HG03175 (cell line): ENCODE results near the gene CMC1.
"Not testable (repeated sequence)": the region's sequence is repeated elsewhere in the genome, so short reads cannot be mapped to it uniquely, and the experiment has no call there.

Experiments
- ATAC-seq: cut with Tn5 transposase; IDR thresholded peaks from one replicate; pipeline ENCODE4 v1.9.1; 2021; ENCODE audit warnings: mild to moderate bottlenecking, moderate library complexity; ENCODE audit not compliant: unreplicated experiment

CMC1 gene

GRCh38 chr3:28243424-28244106, 2.1 kb downstream of the CMC1 start:
- no peak for ATAC-seq

GRCh38 chr3:28244491-28244890, 3.1 kb downstream of the CMC1 start:
- no peak for ATAC-seq

GRCh38 chr3:28247286-28247685, 5.9 kb downstream of the CMC1 start:
- no peak for ATAC-seq

- no peak for ATAC-seq
Observed at GRCh38 chr3:28250999-28251398, 9.6 kb downstream of the CMC1 start.

GRCh38 chr3:28252001-28252431, 10.6 kb downstream of the CMC1 start:
- peak; percentile 63 for ATAC-seq

- ATAC-seq = no peak
Observed at GRCh38 chr3:28253040-28253715, 11.8 kb downstream of the CMC1 start.

- no peak for ATAC-seq
Observed at GRCh38 chr3:28262001-28262400, 20.6 kb downstream of the CMC1 start.

GRCh38 chr3:28265641-28266040, 24.2 kb downstream of the CMC1 start:
- no peak for ATAC-seq

- no peak for ATAC-seq
Observed at GRCh38 chr3:28267984-28268849, 26.8 kb downstream of the CMC1 start.

GRCh38 chr3:28268989-28269388, 27.6 kb downstream of the CMC1 start:
- ATAC-seq = no peak

GRCh38 chr3:28269884-28270283, 28.5 kb downstream of the CMC1 start:
- ATAC-seq = not testable (repeated sequence)

GRCh38 chr3:28273837-28274236, 32.4 kb downstream of the CMC1 start:
- ATAC-seq = no peak

- no peak for ATAC-seq
Observed at GRCh38 chr3:28278918-28279317, 37.5 kb downstream of the CMC1 start.

- ATAC-seq = no peak
Observed at GRCh38 chr3:28279770-28280169, 38.4 kb downstream of the CMC1 start.

- no peak for ATAC-seq
Observed at GRCh38 chr3:28280781-28281180, 39.4 kb downstream of the CMC1 start.

GRCh38 chr3:28286595-28286994, 45.2 kb downstream of the CMC1 start:
- peak; percentile 88 for ATAC-seq

GRCh38 chr3:28287046-28287445, 45.6 kb downstream of the CMC1 start:
- ATAC-seq = no peak

- no peak for ATAC-seq
Observed at GRCh38 chr3:28290863-28291300, 49.5 kb downstream of the CMC1 start.

GRCh38 chr3:28291577-28291976, 50.2 kb downstream of the CMC1 start:
- no peak for ATAC-seq

GRCh38 chr3:28292622-28293021, 51.2 kb downstream of the CMC1 start:
- ATAC-seq = no peak

- no peak for ATAC-seq
Observed at GRCh38 chr3:28294667-28295413, 53.4 kb downstream of the CMC1 start.
